Mucosa of descending colon (tissue), 3 donors: Measurements from ENCODE around the gene CCL24. TPM values are rescaled to one million over a fixed set of nuclear protein-coding genes. Genes with fewer than 3 reads are reported as not detected.

Source experiments
- ATAC-seq: fragments of 200-7000 bp; cut with Tn5 transposase; one replicate; pipeline ENCODE4 v1.9.1; 2020; ENCODE audit warnings: mild to moderate bottlenecking, moderate library complexity
- DNase-seq, 3 donors: peaks; one replicate each; pipeline ENCODE4 v3.0.0-alpha.2; 2020
- H3K36me3 ChIP-seq: fragments of 200-600 bp; one replicate; pipeline ENCODE4 v1.8.0; 2021; ENCODE audit warnings: low read depth, mild to moderate bottlenecking
- H3K4me1 ChIP-seq: fragments of 200-600 bp; one replicate; pipeline ENCODE4 v1.8.0; 2021; ENCODE audit warnings: low read depth, mild to moderate bottlenecking
- H3K4me3 ChIP-seq: fragments of 200-600 bp; one replicate; pipeline ENCODE4 v1.8.0; 2021; ENCODE audit warnings: mild to moderate bottlenecking
- H3K9me3 ChIP-seq: fragments of 200-600 bp; one replicate; pipeline ENCODE4 v1.8.0; 2021; ENCODE audit warnings: mild to moderate bottlenecking
- intact Hi-C, 2 donors: fragments of 100-400 bp; cut with DNase I in 1 of 2; cut with micrococcal nuclease in 1 of 2; formaldehyde crosslinking; loops; one replicate each; pipeline versions ENCODE4 v1.11.0 to v1.11.1; 2022; cut with DNase I, micrococcal nuclease
- total RNA-seq, 3 donors: library from RNA; stranded (reverse); fragmentation: NEBNext Ultra II Directional in 2 of 3; extraction: Animal tissue kit (Norgen Biotek cat#: 25700) in 2 of 3; gene quantifications; one replicate each; pipeline versions ENCODE4 v1.2.1 to v1.2.4, GENCODE V29; 2021 to 2023
- TF ChIP-seq, protein P1 (sequence below): fragments of 200-600 bp; IDR thresholded peaks from one replicate; pipeline ENCODE4 v1.8.0; 2022; ENCODE audit warnings: antibody characterized with exemption, mild to moderate bottlenecking
- donor health status: DM: no; HTN: no; CAD: no; lungs with moderate emphysema.
- donor health status: DM: no; HTN: no; CAD: no.
- donor health status: DM: no; HTN: yes; CAD: no.

Gene CCL24
- total RNA-seq, 3 donors from 2014 or later, result 3.4 to 25.6 (median 6.9) TPM

DNA sequence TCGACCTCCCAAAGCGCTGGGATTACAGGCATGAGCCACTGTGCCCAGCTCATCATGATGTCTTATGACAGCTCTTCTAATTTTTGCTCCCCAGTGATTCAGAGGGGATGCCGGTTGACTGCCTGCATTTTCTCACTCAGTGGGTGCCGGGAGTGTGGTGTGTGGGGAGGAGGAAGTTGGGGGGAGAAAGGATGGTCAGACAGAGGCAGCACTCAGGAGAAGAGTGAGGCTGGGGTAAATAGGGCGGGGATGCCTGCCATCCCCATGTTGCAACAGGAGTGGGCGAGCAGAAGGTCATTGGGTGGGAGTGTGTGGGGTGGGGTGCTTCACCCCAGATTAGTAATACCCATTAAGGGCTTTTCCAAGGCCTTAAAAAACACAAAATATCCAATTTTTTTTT is 3.5 kb upstream of the CCL24 start:
- Histone ChIP-seq H3K36me3 (no peaks in the 10 kb centered on the region), H3K4me1 (no peaks in the 10 kb centered on the region), H3K9me3 (no peaks in the 10 kb centered on the region), H3K4me3 (no peak overlapping the region)
- DNase-seq, result no peak
- intact Hi-C loops, result no loop called here
- TF ChIP-seq, protein P1, sequence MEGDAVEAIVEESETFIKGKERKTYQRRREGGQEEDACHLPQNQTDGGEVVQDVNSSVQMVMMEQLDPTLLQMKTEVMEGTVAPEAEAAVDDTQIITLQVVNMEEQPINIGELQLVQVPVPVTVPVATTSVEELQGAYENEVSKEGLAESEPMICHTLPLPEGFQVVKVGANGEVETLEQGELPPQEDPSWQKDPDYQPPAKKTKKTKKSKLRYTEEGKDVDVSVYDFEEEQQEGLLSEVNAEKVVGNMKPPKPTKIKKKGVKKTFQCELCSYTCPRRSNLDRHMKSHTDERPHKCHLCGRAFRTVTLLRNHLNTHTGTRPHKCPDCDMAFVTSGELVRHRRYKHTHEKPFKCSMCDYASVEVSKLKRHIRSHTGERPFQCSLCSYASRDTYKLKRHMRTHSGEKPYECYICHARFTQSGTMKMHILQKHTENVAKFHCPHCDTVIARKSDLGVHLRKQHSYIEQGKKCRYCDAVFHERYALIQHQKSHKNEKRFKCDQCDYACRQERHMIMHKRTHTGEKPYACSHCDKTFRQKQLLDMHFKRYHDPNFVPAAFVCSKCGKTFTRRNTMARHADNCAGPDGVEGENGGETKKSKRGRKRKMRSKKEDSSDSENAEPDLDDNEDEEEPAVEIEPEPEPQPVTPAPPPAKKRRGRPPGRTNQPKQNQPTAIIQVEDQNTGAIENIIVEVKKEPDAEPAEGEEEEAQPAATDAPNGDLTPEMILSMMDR, result no peak
- no peak for ATAC-seq

DNA sequence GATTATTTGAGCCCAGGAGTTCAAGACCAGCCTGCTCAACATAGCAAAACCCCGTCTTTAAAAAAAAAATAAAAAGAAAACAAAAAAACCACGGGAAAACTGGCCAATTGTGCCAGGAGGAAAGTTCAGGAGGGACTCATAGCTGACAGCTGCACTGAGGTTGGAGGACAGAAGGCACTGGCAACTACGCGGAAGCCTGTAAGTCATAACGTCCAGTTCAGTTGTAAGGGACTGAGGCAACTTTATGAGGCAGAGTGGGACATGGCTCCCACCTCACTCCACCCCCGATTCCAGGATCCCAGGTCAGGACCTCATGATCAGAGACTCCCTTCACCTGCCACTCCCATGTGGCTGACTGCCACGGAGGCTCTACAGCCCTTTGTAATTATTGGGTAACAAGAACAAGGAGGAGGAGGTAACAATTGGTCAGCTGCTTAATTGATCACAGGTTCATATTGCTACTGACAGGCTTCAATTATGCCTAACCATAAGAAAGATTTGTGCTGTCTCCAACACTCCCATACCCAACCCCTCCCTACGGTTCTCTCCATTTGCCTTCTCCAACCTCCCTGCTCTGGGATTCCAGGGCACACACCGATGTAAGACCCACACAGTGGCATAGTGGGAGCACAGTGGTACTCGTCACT is 1.9 kb upstream of the CCL24 start:
- ATAC-seq, result no peak
- no peak for DNase-seq
- intact Hi-C loops, result no loop called here
- TF ChIP-seq, protein P1, result no peak
- Histone ChIP-seq H3K36me3 (no peaks in the 10 kb centered on the region), H3K9me3 (no peaks in the 10 kb centered on the region), H3K4me1 (no peaks in the 10 kb centered on the region), H3K4me3 (no peak overlapping the region)

DNA sequence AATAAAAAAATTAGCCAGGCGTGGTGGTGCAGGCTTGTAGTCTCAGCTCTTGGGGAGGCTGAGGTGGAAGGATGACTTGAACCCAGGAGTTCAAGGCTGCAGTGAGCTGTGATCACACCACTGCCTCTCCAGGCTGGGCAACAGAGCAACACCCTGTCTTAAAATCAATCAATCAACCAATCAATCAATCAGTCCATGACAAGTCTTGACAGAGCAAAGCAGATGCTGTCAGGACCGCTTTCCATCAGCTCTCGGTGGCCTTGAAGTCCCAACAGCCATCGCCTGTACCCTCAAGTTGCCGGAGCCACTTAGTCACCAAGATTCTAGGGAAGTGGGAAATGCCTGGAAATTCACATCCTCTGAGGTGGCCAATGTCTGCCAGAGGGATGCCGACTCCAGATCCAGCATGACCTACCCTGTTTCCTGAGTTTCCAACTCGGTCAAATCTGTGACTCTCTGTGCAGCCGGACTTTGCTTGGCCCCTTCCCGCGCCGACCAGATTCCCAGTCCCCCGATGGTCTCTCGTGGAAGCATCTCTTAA is 871 bp upstream of the CCL24 start:
- Histone ChIP-seq H3K4me3 (no peak overlapping the region), H3K4me1 (no peaks in the 10 kb centered on the region), H3K9me3 (no peaks in the 10 kb centered on the region), H3K36me3 (no peaks in the 10 kb centered on the region)
- intact Hi-C loops, result no loop called here
- no peak for ATAC-seq
- TF ChIP-seq, protein P1, result no peak
- DNase-seq, result no peak

DNA sequence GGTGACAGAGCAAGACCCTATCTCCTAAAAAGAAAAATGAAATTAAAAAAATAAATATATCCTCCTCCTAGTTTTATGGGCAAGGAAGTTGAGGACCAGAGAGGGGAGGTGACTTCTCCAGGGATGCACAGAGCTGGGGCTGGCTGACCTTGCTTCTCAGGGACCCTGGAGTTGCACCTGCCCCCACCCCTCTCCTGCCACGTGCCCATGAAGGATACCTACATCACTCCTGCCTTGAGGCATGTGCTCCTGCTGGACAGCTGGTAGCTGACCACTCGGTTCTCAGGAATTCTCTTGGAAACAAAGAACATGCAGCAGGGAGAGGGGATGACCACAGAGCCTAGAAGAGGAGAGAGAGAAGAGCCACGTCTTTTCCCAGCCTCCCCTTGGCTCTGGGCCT is 522 bp downstream of the CCL24 start:
- H3K36me3 ChIP-seq, result no peaks in the 10 kb centered on the region
- H3K9me3 ChIP-seq, result no peaks in the 10 kb centered on the region
- TF ChIP-seq, protein P1, result no peak
- intact Hi-C loops, result no loop called here
- H3K4me3 ChIP-seq, result no peak overlapping the region
- no peak for DNase-seq
- ATAC-seq, result no peak
- H3K4me1 ChIP-seq, result no peaks in the 10 kb centered on the region

DNA sequence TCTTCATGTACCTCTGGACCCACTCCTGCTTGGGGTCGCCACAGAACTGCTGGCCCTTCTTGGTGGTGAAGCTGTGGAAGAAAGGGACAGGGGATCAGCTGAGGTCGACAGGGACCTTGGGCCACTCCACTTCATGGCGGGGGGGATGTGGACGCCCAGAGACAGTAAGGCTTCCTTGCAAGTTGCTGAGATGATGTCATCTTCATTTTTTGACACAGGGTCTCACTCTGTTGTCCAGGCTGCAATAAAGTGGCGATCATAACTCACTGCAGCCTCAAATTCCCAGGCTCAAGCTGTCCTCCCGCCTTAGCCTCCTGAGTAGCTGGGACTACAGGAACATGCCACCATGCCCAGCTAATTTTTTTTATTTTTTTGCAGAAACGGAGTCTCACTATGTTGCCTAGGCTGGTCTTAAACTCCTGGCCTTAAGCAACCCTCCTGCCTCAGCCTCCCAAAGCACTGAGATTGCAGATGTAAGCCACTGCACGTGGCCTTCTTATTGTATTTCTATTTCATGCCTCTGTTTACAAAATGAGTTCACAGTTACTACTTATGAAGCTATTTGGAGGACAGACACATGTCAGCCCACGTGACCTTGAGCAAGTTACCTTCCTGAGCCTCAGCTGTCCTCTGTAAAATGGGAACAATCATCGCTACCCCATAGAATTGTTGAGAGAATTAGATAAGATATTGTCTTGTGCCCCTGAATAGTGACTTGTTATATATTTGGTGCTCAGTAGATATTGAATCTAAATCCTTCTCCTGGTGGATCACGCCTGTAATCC is 1.5 kb downstream of the CCL24 start:
- ATAC-seq, result no peak

More for the DNA sequence above, 1.5 kb downstream of the CCL24 start:
- peaks cover 5% of the 10 kb centered on the region for H3K9me3 ChIP-seq
- H3K4me1 ChIP-seq, result no peaks in the 10 kb centered on the region
- intact Hi-C loops, result no loop called here
- H3K4me3 ChIP-seq, result no peak overlapping the region
- no peak for DNase-seq
- no peaks in the 10 kb centered on the region for H3K36me3 ChIP-seq
- TF ChIP-seq, protein P1, result no peak
